NCI-H146 treated with DMSO at 0.1 percent for 48 hours (cell line): ENCODE data around the gene CTU2.

Experiments
- DNase-seq: peaks from one replicate; lab custom pipeline; 2025; ENCODE audit not compliant: unreplicated experiment; lab: John Stamatoyannopoulos, UW

Gene CTU2

DNA sequence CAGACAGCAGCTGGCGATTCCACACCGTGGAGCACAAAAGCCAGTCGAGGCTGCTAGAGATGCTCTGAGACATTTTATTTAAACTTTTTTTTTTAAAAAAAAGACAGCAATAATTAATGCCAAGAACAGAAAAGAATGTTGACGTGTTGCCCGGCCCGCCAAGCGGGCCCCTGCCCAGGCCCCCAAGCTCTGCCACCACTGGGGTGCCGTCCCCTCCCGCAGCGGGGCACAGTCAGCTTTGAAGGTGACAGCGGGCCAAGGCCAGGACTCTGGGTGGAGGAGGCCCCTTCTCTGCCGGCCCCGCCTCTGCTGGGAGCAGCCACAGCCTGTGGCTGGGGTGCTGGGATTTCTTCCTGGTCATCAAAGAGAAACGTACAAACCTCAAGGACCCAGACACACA is 9.9 kb upstream of the CTU2 start:
- no peak for DNase-seq

DNA sequence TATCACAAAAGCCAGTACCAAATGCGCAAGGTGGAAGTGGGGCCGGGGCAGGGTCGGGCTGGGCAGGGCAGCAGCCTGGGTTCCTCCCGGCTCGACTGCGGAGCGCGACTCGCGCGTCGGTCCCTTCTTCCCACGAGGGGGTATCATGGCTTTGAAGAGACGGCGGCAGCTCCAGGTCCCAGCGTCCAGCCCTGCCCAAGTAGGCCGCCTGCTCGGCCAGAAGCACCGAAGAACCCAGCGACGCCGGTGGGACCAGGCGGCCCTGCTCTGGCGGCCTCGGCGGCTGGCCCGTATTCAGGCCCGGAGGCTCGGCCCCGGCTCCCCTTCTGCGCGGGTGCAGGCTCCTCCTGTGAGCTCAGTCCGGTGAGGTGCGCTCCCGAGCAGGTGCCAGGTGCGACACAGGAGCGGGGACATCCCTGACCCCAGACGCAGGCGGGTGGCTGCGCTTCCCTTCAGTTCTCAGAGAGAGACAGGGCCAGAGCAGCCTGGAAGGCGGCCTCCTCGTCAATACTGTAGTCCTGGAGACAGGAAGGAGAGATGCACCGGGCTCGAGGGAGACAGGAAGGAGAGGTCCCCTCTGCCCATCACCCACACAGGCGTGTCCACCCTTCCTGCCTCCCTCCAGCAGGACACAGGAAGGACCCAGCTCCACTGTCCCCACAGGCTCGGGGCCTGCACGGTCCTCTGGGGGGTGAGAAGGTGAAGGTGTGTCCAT is 9.0 kb upstream of the CTU2 start:
- DNase-seq: no peak

DNA sequence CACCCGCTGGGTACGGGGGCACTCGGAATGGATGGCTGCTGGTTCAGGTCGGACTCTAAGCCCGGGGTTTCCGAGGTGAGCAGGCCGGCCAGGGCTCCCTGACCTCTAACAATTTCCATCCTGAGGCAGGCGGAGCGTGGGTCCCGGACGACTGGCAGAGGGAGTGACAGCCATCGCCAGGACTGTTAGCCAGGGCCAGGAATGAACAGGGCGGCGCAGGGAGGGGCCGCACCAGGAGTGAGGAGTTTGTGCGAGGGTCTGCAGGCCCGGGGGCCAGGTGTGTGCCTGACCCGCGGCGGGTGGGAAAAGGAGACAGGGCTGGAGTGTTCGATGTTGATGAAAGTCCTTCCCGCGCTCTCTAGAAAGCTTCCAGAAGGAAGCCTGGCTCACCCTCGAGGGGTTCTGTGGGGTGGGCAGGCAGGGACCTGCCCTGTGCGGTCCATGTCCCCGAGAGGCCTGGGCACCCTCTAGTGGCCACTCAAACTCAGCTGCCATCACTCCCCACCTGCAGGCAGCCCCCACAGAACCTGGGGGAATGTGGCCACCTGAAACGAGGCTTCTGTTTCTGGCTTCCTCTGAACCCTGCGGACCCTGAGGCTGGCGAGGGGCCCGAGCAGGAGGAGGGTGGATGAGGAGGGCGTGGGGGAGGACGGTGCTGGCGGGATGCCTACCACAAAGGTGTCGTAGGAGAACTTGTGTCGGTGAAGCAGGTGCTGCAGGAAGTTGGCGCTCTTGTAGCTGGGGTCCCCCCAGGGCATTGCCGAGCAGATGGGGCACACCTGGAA is 8.3 kb upstream of the CTU2 start:
- DNase-seq: no peak

DNA sequence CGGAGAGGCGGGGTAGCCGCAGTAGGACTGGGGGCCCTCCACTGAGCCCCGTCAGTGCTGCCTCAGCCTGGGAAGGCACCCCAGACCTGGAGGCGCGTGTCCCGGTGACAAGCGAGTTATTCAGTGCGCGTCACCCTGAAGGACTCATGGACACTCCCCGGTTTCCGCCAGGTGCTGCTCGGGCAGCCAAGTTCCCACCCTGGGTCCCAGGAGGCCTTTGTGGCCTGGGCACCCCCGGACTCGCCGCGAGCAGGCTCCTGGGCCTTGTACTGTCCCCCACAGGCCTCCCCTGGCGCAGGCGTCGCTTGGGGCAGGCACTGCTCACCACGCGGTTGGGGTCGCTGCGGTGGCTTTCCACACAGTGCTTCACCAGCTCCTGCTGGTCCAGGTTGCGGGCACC is 7.7 kb upstream of the CTU2 start:
- DNase-seq: no peak

DNA sequence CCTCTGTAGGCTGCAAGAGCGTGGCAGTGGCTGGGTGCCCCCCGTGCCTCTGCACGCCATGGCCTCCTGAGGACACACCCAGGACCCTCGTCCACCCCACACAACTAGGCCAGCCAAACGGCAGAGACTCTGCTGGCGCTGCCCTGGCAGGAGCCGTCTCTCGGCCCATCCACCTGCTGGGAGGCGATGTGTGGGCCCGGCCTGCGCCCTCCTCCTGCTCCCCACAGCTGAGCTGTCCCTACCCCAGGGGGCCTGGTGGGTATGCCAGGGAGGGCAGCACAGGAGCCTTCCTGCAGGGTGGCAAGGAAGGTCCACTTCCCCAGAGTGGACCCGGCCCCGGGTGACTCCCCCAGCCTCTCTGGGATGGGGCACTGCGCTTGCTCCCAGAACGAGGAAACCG is 7.1 kb upstream of the CTU2 start:
- DNase-seq: no peak

DNA sequence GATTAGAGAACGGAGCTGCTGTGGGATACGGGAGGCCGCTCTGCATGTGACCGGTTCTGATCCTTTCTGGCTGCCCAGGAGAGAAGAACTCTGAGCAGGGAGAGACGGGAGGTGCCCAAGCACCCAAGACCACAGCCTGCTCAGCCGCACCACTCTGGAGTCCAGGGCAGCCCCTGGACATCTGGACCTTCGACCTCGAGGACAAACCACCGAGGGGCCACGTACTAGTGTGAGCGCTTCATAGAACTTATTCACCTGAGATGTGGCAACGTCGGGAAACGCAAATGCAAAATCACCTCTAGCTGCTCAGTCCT is 6.0 kb upstream of the CTU2 start:
- no peak for DNase-seq

DNA sequence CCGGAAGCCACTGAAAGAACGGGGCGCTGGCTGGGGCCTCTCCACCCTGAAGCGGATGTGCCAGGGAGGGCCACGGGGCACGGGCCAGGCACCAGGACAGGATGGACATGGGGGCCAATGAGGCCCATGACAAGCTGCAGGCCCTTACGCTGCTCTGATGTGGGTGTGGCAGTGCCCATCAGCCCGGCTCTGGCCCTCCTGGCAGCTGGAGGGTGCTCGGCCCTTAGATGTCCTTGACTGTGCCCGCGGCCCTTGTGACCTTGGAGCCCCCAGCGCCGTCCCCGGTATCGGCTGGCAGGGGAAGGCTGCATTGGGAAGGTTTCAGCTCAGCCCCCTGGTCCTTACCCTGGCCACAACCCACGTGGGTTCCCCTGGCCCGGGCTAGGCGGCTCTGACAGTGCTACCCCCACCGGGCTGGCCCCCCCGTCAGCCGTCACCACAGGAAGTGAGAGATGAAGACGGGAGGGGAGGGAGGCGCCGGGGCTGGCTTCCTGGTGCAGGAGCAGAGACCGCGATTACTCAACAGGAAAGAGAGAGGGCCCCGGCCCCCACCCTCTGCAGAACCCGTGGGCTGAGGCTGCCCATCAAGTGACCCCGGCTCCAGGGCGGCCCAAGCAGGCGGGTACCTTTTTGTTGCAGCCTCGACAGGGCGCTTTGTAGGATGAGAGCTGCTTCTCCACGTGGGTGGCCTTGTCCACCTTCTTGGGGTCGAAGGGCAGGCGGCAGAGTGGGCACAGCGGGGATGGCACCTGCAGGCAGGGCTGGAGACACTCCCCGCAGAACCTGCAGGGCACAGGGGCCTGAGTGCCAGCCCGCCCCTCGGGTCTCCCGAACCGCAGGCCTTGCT is 5.4 kb upstream of the CTU2 start:
- no peak for DNase-seq

DNA sequence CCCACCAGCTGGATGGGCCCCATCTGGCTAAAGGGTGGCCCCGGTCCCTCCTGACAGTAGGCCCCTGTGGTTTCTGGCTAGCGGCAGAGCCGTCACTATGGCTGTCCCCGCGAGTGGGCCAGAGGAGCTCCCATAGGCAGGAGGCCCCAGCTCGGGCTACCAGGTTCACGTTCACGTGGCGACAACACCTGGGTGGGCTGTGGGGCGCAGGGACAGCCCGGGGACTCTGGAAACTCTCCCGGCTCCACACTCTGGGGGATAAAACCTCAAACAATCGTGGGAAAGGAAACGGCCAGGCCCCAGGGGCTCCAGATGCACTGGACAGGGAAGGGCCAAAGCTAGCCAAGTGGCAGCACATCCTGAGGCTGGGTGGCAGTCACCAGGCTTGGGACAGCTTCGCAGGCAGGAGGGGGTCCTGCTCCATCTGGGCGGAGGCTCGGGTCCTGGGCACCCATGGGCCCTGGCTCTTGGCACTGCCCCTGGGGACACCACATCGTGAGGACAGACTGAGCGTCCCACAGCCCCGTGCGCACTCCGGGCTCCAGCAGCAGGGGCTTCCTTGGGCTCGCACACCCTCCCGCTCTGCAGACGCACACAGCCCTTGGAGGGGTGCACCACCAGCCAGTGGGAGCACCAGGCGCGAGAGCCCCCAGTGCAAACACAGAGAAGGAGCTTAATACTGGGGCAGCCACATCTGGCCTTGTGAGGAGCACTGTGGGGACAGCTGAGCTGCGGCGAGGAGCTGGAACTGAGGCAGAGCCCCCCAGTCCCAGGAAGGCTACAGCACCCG is 4.5 kb upstream of the CTU2 start:
- no peak for DNase-seq

DNA sequence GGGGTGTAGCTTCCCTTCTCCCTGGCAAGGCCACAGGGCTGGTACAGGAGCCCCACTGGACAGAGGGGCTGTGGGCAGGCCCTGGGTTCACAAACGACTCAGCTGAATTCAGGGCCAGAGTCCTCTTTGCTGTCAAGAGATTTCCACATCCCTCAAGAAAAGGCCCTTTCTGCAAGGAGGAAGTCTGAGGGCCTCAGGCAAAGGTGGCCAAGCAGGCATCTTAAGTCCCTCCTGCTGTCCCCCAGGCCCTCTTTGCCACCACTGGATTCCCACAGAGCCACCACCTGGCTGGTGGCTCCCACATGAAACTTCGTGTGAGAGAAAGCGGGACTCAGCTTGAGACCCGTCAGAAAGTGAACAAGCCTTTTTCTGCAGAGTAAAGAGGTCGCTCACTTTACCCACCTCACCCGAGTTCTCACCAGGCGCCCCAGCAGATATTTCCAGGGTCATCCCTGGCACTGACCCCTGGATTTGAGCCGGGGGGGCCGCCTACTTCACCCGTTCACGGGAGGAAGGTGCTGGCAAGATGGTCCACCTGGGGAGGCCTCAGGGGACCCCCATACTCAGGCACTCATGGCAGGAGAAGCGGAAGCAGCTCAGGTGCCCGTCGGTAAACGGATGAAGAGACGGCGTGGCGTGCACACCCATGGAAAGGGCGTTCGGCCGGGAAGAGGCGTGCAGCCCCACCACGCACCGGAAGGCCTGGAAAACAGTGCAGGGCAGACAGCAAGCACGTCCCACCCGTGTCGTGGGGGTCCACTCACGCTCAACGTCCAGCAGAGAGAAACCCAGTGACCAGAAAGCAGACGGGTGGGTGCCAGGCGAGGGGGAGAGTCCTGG is 3.7 kb upstream of the CTU2 start:
- DNase-seq: no peak

DNA sequence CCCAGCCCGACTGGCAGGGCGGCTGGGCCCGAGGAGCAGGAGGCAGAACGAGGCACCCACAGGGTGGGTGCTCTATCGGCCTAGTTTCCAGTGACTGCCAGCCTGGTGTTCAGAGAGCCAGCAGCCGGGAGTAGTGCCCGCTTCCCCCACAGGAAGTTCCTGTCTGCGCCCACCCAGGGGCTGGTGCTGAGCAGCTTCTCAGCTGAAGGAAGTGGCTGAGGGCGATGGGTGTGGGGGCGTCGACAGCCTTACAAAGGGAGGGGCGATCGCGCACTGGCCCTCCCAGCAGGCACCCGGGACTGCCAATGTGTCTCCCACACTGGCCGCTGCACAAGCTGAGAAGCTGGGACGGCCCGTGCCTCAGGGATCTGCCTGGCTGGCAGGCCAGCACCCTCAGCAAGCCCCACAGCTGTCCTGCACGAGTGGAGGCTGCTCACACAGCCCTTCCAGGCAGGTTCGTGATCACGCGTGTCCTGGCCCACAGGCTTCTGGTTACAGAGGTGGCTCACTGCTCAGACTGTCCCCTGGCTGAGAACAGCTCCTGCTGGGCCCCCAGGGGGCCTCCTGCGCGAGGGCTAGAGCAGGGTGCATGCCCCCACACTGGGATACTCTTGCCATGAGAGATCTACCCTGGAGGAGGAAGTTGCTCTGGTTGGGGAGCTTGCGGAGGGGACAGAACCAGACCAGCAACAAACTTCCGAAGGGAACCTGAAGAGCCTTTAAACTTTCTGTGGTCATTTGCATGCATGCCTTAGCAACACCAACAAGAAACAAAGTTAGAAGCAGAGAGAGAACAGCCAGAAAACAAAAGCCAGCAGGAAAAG is 2.6 kb upstream of the CTU2 start:
- DNase-seq: no peak

DNA sequence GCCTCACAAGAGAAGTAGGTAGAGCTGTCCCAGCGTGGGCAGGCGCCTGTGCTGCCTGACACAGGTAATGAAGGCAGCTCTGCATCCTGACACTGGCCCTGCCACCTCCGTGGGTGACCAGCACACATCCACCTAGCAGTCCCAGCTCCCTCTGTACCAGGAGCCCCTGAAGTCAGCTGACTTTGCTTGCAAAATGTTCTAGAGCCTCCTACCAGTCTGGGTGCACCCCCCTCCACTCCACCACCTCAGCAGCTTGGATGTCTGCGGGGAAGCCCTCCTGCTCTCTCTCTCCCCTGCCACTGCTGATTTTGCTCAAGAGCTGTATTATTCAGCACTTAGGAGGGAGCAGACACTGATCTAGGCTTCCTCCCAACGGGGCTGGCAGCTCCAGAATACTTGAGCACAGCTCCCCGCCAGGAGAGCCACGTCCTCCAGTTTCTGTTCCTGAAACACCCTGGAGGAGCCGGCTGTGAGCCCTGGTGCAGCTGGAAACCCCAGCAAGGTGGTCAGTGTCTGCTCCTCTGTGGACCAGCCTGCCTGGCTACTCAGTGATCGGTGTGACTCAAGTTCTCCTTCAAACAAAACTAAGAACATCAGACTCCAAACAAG is 1.1 kb upstream of the CTU2 start:
- no peak for DNase-seq

DNA sequence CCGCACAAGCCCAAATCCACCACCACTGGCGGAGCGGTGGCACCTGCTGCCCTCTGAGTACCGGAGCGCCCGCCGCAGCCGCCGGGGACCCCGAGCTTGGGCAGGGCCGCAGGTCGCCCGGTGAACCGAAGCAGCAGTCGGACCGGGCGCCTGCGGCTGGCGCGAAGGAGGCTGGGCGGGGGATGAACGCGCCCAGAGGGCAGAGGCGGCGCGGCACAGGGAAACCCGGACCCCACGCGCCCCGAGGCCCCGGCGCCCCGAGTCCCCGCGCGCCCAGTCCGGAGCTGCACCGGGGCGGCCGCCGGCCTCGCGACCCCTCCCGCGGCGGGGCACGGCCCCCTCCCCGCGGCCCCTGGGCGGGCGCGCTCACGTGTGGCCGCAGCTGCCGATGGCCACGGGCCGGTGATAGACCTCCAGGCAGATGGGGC is 488 bp upstream of the CTU2 start:
- DNase-seq: no peak

DNA sequence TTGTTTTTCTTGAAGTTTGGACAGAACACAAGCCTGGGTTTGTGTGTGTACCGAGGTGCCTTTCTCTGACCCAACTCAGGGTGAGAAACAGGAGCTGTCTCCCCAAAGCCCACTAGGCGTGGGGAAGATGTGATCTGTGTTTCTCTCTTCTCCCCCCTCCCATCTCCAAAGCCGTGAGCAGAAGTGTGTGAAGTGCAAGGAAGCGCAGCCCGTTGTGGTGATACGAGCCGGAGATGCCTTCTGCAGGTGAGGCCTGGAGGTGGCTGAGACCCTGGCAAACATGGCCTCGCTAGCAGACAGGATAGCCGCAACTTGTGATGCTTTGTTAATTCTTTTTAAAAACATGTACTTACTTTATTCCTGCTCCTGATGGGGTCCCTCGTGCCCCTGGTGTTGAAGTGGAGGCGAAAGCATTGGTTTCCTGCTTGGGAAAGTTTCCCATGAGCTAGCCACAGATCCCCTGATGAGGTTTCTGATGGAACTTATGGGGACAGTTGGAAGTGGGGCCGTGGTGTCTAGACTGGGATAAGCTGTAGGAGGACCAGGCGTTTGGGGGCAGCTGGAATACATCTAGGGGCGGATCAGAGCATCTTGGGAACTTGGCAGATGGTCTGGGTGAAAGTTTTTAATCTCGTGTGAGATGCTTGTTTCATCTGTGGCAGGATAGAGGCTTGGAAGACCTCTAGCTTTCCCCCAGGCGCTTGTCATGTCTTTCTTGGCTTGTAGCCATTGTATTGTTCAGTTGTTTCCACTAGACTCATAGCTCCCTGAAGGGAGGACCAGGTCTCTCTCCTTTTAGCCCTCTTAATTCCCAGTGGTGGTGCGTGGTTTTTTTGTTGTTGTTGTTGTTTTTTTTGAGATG is 893 bp downstream of the CTU2 start:
- DNase-seq: no peak

DNA sequence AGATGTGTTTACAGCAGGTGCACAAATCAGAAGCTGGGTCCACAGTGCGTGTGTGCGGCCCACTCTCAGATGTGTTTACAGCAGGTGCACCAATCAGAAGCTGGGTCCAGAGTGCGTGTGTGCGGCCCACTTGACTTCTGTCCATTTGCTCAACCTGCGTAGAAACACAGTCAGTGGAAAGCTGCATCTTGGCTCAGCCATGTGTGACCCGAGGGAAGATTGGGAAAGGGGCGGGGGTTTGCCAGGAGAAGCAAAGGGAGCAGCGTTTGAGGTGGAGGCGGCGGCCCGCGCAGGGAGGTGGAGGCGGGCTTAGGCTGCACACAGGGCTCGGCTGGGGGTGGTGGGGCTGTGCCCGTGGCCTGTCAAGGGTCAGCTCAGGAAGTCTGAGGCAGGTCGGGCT is 4.3 kb downstream of the CTU2 start:
- DNase-seq: no peak

DNA sequence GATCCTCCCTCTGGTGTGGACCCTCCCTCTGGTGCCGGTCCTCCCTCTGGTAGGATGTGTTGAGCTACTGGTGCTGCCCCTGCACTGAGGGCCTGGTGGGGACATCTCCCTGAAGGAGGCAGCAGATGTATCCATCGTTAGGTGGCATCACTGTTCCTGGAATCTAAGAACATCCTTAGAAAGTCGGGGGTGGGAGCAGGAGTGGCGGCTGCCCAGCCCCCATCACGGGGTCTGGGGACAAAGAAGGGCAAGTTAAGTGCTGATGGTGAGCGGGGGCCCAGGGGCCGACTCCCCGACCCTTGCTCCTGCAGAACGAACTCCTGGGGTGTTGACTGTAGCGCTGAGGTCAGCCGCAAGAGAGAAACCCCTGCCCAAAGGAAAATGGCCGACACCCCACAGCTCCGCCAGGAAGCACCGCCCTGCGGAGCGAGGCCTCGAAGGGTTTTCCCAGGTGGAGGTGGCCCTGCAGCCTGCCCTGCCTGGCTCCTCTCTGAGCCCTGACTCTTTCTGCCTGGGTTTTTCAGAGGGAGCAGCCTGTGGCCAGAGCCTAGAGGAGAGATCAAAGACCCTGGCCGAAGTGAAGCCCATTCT is 5.5 kb downstream of the CTU2 start:
- no peak for DNase-seq

DNA sequence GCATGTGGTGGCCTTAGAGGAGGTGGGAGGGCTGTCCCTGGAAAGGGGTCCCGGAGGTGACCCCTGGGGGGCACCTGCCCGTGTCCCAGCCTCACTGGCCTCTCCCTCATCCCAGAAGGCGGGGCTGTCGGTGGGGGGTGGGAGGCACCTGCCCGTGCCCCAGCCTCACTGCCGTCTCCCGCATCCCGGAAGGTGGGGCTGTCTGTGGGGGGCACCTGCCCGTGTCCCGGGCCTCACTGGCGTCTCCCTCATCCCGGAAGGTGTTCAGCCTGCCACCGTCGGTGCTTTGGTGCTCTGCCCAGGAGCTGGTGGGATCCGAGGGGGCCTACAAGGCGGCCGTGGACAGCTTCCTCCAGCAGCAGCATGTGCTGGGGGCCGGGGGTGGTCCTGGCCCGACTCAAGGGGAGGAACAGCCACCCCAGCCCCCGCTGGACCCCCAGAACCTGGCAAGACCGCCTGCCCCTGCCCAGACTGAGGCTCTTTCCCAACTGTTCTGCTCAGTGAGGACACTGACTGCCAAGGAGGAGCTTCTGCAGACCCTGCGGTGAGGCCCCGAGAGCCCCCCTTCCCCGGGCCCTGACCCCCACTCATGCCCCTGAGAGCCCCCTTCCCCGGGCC is 6.2 kb downstream of the CTU2 start:
- DNase-seq: no peak

DNA sequence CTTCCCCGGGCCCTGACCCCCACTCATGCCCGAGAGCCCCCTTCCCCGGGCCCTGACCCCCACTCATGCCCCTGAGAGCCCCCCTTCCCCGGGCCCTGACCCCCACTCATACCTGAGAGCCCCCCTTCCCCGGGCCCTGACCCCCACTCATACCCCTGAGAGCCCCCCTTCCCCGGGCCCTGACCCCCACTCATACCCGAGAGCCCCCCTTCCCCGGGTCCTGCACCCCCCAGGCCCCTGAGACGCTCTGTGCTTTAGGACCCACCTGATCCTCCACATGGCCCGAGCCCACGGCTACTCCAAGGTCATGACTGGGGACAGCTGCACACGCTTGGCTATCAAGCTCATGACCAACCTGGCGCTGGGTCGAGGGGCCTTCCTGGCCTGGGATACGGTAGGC is 6.8 kb downstream of the CTU2 start:
- DNase-seq: no peak
